HFF-Myc (cell line): Measurements from ENCODE around the gene CRYBG1.

Source experiments
- DNase-seq: peaks from one replicate; pipeline ENCODE4 v3.0.0-alpha.2; 2011; ENCODE audit warnings: low read depth; ENCODE audit errors: extremely low read depth
- H3K4me3 ChIP-seq: replicated peaks from 2 replicates; pipeline ENCODE4 v1.5.1; 2011; ENCODE audit warnings: low read depth, mild to moderate bottlenecking, control low read depth, low read length
- TF ChIP-seq, protein P1 (sequence below): IDR thresholded peaks from 2 replicates; pipeline ENCODE4 v1.5.1; 2012; ENCODE audit warnings: mild to moderate bottlenecking, low read depth, low read length, control low read depth; ENCODE audit errors: missing control alignments

The CRYBG1 gene

DNA sequence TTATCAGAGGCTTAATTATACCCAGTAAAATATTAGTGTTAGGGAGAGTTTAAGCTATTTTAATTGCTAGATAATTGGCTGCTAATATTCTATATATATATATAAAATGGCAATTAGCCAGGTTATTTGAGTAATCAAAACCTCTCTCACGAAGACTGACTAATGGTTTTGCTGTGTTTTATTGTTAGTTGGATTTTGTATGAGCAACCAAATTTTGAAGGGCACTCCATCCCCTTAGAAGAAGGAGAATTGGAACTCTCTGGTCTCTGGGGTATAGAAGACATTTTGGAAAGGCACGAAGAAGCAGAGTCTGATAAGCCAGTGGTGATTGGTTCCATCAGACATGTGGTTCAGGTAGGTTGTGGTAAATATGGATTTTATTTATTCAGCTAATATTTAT is 166.6 kb downstream of the CRYBG1 start:
- DNase-seq, result no peak
- no peak overlapping the region for H3K4me3 ChIP-seq
- TF ChIP-seq, protein P1, sequence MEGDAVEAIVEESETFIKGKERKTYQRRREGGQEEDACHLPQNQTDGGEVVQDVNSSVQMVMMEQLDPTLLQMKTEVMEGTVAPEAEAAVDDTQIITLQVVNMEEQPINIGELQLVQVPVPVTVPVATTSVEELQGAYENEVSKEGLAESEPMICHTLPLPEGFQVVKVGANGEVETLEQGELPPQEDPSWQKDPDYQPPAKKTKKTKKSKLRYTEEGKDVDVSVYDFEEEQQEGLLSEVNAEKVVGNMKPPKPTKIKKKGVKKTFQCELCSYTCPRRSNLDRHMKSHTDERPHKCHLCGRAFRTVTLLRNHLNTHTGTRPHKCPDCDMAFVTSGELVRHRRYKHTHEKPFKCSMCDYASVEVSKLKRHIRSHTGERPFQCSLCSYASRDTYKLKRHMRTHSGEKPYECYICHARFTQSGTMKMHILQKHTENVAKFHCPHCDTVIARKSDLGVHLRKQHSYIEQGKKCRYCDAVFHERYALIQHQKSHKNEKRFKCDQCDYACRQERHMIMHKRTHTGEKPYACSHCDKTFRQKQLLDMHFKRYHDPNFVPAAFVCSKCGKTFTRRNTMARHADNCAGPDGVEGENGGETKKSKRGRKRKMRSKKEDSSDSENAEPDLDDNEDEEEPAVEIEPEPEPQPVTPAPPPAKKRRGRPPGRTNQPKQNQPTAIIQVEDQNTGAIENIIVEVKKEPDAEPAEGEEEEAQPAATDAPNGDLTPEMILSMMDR, result no peak

DNA sequence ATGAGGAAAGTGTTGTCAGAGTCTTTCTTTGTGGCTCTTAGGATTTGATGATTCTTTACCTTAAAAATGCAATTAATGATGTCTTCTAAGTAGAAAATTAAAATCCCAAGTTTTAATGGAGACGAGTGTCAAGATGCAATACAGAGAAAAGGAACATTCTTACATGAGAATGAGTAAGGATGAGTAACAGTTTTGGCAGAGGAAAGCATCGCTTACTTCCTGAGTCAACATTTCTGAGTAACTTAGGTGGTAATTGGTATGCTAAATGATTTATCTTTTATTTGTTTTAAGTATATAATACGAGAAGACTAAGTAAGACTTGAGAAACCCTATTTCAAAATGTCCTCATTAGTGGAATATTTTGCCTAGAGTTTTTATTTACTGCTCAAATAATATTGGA is 167.5 kb downstream of the CRYBG1 start:
- TF ChIP-seq, protein P1, result no peak
- H3K4me3 ChIP-seq, result no peak overlapping the region
- DNase-seq, result peak; percentile 75

DNA sequence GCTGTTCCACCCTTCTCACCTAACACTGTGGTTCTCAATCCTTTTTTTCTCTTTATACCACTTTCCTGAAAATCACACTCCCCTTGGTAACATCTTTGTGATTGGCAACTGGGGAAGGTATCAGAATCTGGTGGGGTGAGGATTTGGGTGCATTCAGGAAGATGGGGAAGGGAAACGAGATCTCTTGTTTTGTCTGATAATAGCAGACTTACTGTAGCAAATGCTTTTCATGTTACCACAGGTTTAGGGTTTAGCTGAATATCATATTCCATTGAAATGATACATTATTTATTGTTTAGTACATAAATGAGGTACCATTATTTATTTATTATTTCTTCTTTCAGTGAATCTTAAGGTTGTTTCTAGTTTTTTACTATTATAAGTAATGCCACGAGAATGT is 168.0 kb downstream of the CRYBG1 start:
- no peak overlapping the region for H3K4me3 ChIP-seq
- TF ChIP-seq, protein P1, result no peak
- DNase-seq, result no peak

DNA sequence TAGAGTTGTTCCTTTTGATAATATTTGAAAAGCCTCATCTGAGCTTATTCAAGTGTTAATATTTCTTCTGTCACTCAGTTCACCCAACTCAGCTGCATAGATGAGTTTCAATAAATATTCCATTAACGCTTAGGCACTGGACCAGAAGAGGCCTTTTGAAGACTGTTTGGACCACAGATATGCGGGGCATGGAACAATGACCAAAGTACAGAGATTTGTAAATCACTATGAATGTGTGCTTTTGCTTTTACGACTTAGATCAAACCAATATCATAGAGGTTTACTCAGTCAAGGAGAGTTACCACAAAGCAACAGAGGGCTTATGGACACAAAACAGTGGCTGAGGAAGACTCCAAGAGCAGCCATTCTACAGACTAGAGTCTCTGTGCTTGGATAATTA is 168.9 kb downstream of the CRYBG1 start:
- H3K4me3 ChIP-seq, result no peak overlapping the region
- DNase-seq, result no peak
- TF ChIP-seq, protein P1, result no peak

DNA sequence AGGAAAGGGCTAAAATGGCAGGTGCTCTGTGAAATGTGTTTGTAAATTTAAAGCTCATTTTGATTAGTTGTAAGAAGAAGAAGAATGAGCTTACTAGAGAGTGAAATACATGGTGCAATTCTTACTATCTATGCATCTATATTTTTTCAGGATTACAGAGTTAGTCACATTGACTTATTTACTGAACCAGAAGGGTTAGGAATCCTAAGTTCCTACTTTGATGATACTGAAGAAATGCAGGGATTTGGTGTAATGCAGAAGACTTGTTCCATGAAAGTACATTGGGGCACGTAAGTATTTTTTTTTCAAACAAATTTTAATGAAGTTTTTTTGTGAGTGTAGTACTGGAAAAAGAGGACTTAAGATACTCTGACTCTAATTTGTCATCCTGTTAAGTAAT is 169.5 kb downstream of the CRYBG1 start:
- no peak overlapping the region for H3K4me3 ChIP-seq
- DNase-seq, result no peak
- TF ChIP-seq, protein P1, result no peak

DNA sequence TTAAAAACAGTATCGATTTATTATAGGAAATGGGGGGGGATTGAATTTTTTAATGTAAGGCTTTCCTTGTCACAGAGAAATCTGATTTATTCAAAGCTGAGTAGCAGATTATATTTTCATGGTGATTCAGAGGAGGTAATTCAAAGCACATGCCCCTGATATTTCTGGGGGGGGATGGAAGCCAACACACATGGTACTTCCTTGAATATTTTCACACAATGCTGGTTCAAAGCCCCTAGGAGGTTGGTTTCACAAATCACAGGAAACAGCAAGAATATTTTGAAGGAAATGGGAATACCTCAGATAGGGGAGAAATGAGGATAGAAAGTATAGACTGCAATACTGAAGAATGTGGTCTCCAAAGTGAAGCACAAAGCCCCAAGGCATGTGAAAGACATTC is 170.0 kb downstream of the CRYBG1 start:
- no peak overlapping the region for H3K4me3 ChIP-seq
- peak; percentile 66 for DNase-seq
- TF ChIP-seq, protein P1, result no peak

DNA sequence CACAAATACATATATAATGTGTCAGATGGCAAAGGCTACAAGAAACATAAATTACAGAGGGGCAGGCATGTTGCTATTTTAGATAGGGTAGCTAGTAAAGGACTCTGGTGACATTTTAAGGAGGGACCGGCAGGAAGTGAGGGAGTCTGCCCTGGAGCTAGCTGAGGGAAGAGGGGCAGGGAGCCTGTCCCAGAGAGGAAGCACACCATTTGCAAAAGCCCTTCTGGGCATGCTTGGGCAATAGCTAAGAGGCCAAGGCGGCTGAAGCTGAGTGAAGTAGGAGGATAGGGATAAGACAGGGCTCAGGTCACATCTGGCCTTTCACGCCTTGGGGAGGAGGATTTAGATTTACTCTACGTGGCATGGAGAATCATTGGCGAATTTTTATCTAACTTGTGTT is 172.5 kb downstream of the CRYBG1 start:
- TF ChIP-seq, protein P1, result no peak
- no peak for DNase-seq
- no peak overlapping the region for H3K4me3 ChIP-seq
